H1 (cell line): ENCODE results near the gene CISD1. TPM values are rescaled to one million over a fixed set of nuclear protein-coding genes. Genes with fewer than 3 reads are reported as not detected.

Experiments
- ASH2L ChIP-seq: fragments of 200-600, 300-600 bp; sonication (generic); IDR thresholded peaks from one replicate; pipeline ENCODE4 v1.7.1; 2017; ENCODE audit warnings: low read length
- BRCA1 ChIP-seq: IDR thresholded peaks from 2 replicates; pipeline ENCODE4 v1.6.1; 2012; ENCODE audit warnings: low read depth, low read length, improper control_type of control experiment
- CHD1 ChIP-seq: IDR thresholded peaks from 2 replicates; pipeline ENCODE4 v1.6.1; 2012; ENCODE audit warnings: low read depth, low read length, improper control_type of control experiment
- EZH2 ChIP-seq: fragments of 200-600 bp; sonication (generic); IDR thresholded peaks from 2 replicates; pipeline ENCODE4 v1.7.1; 2012; ENCODE audit warnings: low read depth, mild to moderate bottlenecking, moderate library complexity, low read length, inconsistent platforms; ENCODE audit not compliant: severe bottlenecking
- GTF2F1 ChIP-seq: IDR thresholded peaks from 2 replicates; pipeline ENCODE4 v1.6.1; 2012; ENCODE audit warnings: low read depth, low read length, improper control_type of control experiment, borderline replicate concordance
- JUN ChIP-seq: IDR thresholded peaks from 2 replicates; pipeline ENCODE4 v1.6.1; 2011; ENCODE audit warnings: low read depth, mild to moderate bottlenecking, improper control_type of control experiment, low read length
- RAD21 ChIP-seq, 2 experiments: IDR thresholded peaks in 1 of 2; conservative IDR thresholded peaks in 1 of 2; 2 replicates each; pipeline ENCODE4 v1.6.1; 2011; ENCODE audit warnings: low read depth in 2 of 2, low read length in 2 of 2, improper control_type of control experiment in 1 of 2, inconsistent platforms in 1 of 2, mild to moderate bottlenecking in 1 of 2, moderate library complexity in 1 of 2
- RNF2 ChIP-seq: fragments of 200-900, 300-1000 bp; sonication (generic); IDR thresholded peaks from 2 replicates; pipeline ENCODE4 v1.7.1; 2016; ENCODE audit warnings: borderline replicate concordance, low read depth, mild to moderate bottlenecking, antibody characterized with exemption, low read length; ENCODE audit not compliant: poor library complexity, severe bottlenecking; ENCODE audit errors: missing control alignments
- SRF ChIP-seq: IDR thresholded peaks from 2 replicates; pipeline ENCODE4 v1.6.1; 2011; ENCODE audit warnings: mild to moderate bottlenecking, low read depth, low read length, moderate library complexity
- TAF7 ChIP-seq: optimal IDR thresholded peaks from 2 replicates; pipeline ENCODE3; 2011; ENCODE audit warnings: low read depth, mild to moderate bottlenecking, inconsistent platforms, low read length, moderate library complexity, borderline replicate concordance
- polyA plus RNA-seq, 7 experiments: library from polyadenylated mRNA; depleted of rRNA in 3 of 7; stranded (reverse) in 5 of 7; unstranded in 2 of 7; fragments of >200 nt in 5 of 7; fragments of 200-250 nt in 2 of 7; gene quantifications; 1 replicate in 5 of 7; 2 replicates in 1 of 7; 4 replicates in 1 of 7; pipeline versions ENCODE4 v1.2.1 to v1.2.3, GENCODE V29; 2011 to 2013; ENCODE audit warnings: missing spikeins in 2 of 7, mixed read lengths in 2 of 7
- total RNA-seq: library from RNA; stranded (reverse); fragmentation: NEBNext Ultra II Directional; extraction: Animal tissue kit (Norgen Biotek cat#: 25700); gene quantifications from 2 replicates; pipeline ENCODE4 v1.2.1, GENCODE V29; 2021
- TF ChIP-seq, protein P1 (sequence below): fragments of 300-600 bp; sonication (generic); IDR thresholded peaks from 2 replicates; pipeline ENCODE4 v1.7.1; 2012; ENCODE audit warnings: low read length, moderate library complexity, mild to moderate bottlenecking, inconsistent platforms; ENCODE audit not compliant: insufficient replicate concordance

CISD1 gene
- total and polyA plus RNA-seq, 2 of the 8 experiments (the other 6 are each of a cell fraction or from before 2014, with no cell fraction given), result 22.6 to 43.2 TPM

- TF ChIP-seq, protein P1, sequence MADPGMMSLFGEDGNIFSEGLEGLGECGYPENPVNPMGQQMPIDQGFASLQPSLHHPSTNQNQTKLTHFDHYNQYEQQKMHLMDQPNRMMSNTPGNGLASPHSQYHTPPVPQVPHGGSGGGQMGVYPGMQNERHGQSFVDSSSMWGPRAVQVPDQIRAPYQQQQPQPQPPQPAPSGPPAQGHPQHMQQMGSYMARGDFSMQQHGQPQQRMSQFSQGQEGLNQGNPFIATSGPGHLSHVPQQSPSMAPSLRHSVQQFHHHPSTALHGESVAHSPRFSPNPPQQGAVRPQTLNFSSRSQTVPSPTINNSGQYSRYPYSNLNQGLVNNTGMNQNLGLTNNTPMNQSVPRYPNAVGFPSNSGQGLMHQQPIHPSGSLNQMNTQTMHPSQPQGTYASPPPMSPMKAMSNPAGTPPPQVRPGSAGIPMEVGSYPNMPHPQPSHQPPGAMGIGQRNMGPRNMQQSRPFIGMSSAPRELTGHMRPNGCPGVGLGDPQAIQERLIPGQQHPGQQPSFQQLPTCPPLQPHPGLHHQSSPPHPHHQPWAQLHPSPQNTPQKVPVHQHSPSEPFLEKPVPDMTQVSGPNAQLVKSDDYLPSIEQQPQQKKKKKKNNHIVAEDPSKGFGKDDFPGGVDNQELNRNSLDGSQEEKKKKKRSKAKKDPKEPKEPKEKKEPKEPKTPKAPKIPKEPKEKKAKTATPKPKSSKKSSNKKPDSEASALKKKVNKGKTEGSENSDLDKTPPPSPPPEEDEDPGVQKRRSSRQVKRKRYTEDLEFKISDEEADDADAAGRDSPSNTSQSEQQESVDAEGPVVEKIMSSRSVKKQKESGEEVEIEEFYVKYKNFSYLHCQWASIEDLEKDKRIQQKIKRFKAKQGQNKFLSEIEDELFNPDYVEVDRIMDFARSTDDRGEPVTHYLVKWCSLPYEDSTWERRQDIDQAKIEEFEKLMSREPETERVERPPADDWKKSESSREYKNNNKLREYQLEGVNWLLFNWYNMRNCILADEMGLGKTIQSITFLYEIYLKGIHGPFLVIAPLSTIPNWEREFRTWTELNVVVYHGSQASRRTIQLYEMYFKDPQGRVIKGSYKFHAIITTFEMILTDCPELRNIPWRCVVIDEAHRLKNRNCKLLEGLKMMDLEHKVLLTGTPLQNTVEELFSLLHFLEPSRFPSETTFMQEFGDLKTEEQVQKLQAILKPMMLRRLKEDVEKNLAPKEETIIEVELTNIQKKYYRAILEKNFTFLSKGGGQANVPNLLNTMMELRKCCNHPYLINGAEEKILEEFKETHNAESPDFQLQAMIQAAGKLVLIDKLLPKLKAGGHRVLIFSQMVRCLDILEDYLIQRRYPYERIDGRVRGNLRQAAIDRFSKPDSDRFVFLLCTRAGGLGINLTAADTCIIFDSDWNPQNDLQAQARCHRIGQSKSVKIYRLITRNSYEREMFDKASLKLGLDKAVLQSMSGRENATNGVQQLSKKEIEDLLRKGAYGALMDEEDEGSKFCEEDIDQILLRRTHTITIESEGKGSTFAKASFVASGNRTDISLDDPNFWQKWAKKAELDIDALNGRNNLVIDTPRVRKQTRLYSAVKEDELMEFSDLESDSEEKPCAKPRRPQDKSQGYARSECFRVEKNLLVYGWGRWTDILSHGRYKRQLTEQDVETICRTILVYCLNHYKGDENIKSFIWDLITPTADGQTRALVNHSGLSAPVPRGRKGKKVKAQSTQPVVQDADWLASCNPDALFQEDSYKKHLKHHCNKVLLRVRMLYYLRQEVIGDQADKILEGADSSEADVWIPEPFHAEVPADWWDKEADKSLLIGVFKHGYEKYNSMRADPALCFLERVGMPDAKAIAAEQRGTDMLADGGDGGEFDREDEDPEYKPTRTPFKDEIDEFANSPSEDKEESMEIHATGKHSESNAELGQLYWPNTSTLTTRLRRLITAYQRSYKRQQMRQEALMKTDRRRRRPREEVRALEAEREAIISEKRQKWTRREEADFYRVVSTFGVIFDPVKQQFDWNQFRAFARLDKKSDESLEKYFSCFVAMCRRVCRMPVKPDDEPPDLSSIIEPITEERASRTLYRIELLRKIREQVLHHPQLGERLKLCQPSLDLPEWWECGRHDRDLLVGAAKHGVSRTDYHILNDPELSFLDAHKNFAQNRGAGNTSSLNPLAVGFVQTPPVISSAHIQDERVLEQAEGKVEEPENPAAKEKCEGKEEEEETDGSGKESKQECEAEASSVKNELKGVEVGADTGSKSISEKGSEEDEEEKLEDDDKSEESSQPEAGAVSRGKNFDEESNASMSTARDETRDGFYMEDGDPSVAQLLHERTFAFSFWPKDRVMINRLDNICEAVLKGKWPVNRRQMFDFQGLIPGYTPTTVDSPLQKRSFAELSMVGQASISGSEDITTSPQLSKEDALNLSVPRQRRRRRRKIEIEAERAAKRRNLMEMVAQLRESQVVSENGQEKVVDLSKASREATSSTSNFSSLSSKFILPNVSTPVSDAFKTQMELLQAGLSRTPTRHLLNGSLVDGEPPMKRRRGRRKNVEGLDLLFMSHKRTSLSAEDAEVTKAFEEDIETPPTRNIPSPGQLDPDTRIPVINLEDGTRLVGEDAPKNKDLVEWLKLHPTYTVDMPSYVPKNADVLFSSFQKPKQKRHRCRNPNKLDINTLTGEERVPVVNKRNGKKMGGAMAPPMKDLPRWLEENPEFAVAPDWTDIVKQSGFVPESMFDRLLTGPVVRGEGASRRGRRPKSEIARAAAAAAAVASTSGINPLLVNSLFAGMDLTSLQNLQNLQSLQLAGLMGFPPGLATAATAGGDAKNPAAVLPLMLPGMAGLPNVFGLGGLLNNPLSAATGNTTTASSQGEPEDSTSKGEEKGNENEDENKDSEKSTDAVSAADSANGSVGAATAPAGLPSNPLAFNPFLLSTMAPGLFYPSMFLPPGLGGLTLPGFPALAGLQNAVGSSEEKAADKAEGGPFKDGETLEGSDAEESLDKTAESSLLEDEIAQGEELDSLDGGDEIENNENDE, result no peak
- TF ChIP-seq SRF (no peak), ASH2L (no peak), RAD21 (IDR thresholded peaks at IDR 0.05 in 1 of 2, conservative IDR thresholded peaks at IDR 0.05 in 1 of 2; ENCODE audit: low read depth in 2 of 2, low read length in 2 of 2) (no peak), JUN (no peak), CHD1 (no peak), TAF7 (no peak), RNF2 (no peak), GTF2F1 (no peak), BRCA1 (no peak), EZH2 (no peak)
Measured at GRCh38 chr10:58328233-58328632, 59.3 kb downstream of the CISD1 start (continued).
